GM21367 (cell line): ENCODE measurements around the gene FBXW10.
"Not testable (repeated sequence)": the region's sequence is repeated elsewhere in the genome, so short reads cannot be mapped to it uniquely, and the experiment has no call there.

Experiments
- ATAC-seq: cut with Tn5 transposase; IDR thresholded peaks from one replicate; pipeline ENCODE4 v1.9.1; 2021; ENCODE audit not compliant: unreplicated experiment

Gene FBXW10

DNA sequence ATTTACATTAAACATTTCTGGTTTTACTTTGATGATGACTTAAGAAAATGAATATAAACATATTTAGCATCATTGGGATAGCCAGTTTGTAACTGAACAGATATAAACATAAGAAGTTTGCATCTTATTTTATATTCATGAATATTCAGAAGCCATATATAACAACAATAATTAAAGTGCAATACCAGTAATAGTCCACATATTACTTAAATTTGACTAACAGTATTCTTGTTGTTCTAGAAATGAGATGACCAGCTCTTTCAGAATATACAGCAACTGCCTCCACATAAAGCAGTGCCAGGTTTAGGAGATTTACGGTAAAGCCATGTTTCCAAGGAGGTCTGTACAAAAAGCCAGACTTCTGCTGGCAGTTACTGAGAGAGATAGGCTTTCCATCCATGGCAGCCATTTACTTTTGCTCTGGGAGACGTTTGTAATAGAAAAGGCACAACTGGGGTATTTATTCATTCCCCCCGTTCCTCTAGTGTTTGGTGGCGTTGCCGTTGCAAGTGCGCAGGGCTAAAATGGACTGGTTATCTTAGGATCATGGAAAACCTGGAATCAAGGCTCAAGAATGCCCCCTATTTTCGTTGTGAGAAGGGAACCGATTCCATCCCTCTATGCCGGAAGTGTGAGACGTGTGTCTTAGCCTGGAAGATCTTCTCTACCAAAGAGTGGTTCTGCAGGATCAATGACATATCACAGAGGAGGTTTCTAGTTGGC, at the start of gene FBXW10:
Gene FBXW10, plus strand, starts transcription at position 356 of the 723 bp plus-strand sequence. Its CDS starts 191 bp downstream, at position 547.
- not testable (repeated sequence) for ATAC-seq

GRCh38 chr17:18695143-18695542, 48.7 kb upstream of the FBXW10 start:
- ATAC-seq = not testable (repeated sequence)

- ATAC-seq = not testable (repeated sequence)
These were observed 45.3 kb upstream of the FBXW10 start for GRCh38 chr17:18698473-18699103.

- ATAC-seq = not testable (repeated sequence)
These were observed 37.9 kb upstream of the FBXW10 start for GRCh38 chr17:18705955-18706354.

DNA sequence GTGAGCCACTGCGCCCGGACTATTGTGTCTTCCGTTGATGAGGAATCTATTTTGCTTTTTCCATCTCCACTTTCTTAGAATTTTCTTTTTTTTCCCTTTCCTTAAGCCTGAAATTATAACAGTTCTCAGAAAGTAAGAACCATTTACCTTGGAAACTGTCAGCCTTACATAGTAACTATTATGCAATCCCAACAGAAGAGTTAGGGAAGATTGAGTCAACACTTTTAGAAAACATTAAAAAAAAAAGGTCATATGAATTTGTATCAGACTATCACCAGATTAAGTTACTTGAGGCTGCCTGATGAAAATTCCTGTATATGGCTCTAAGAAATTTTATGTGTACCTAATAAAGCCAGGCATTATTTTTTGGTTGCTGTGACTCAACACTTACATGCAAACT, 35.6 kb upstream of the FBXW10 start:
- ATAC-seq = not testable (repeated sequence)

- not testable (repeated sequence) for ATAC-seq
These were observed 31.4 kb upstream of the FBXW10 start for GRCh38 chr17:18712354-18712999.

- ATAC-seq = not testable (repeated sequence)
These were observed 25.0 kb upstream of the FBXW10 start for GRCh38 chr17:18718643-18719427.

DNA sequence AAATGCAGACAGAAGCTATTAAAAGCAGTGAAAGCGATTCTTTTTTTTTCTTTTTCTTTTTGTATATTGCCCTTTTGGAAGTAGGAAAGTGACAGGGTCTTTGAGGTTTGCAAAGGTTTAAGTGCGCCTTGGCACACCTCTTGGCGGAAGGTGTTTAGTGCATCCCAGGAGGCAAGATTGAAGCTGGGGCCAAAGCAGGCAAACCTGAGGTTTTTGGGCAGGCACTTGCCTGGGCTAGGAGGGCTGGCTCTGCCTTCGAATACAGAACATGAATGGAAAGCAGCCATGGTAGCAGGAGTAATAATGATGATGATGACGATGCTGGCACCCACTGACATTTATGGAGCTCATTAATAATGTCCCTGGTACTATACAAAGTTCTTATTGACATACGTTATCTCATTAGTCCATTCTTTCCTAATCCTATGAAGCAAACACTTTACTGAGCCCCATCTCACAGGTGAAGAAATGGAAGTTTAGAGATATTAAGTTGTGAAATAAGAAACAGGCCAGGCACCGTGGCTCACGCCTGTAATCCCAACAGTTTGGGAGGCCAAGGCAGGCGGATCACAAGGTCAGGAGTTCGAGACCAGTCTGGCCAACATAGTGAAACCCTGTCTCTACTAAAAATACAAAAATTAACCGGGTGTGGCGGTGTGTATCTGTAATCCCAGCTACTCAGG, 24.3 kb upstream of the FBXW10 start:
- not testable (repeated sequence) for ATAC-seq

- ATAC-seq = not testable (repeated sequence)
These were observed 21.9 kb upstream of the FBXW10 start for GRCh38 chr17:18721775-18722547.

DNA sequence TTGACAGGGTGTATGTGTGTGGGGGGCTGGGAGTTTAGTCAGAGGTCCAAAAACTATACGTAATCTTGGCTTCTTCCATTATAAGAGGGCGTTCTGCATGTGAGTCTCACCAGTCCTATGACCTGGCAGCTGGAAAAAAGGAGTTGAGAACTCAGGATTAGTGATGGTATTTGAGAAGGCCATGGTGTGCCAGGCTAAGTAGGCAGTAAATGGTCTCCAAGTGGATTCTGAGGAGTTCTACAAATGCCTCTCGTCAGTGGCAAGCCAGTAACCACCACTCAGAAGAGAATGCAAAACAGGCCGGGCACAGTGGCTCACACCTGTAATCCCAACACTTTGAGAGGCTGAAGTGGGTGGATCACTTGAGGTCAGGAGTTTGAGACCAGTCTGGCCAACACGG, 21.2 kb upstream of the FBXW10 start:
- not testable (repeated sequence) for ATAC-seq

- not testable (repeated sequence) for ATAC-seq
These were observed 20.3 kb upstream of the FBXW10 start for GRCh38 chr17:18723509-18723908.

DNA sequence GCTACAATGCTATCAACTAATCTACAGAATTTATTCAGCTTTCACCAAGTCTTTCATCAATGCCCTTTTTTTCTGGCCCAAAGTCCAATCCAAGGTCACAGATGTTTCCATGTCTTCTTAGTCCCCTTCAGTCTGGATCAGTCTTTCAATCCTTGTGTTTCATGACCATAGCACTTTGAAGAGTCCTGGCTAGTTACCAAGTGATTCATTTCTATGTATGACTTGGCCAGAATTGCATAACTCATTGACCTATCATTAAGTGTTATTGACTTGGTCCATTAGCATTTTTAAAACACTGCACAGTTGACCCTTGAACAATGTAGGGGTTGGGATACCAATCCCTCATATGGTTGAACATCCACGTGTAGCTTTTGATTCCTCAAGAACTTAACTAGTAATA, 11.4 kb upstream of the FBXW10 start:
- ATAC-seq = not testable (repeated sequence)

DNA sequence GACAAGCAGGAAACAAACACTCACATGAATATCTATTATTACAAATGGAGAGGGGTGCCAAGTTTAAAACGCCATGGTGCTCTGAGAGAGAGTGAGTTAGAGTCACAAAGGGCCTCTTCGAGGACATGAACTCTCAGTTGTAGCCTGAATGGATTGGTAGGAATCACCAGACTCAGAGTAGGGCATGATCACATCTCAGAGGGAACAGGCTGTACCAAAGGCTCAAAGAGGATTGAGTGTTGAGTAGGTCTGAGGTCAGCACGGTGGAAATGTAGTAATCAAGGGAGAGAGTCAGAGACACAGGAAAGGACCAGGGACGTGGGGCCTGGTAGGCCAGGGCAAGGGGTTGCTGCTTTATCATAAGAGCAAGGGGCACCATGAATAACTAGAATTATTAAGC, 10.5 kb upstream of the FBXW10 start:
- ATAC-seq = not testable (repeated sequence)

DNA sequence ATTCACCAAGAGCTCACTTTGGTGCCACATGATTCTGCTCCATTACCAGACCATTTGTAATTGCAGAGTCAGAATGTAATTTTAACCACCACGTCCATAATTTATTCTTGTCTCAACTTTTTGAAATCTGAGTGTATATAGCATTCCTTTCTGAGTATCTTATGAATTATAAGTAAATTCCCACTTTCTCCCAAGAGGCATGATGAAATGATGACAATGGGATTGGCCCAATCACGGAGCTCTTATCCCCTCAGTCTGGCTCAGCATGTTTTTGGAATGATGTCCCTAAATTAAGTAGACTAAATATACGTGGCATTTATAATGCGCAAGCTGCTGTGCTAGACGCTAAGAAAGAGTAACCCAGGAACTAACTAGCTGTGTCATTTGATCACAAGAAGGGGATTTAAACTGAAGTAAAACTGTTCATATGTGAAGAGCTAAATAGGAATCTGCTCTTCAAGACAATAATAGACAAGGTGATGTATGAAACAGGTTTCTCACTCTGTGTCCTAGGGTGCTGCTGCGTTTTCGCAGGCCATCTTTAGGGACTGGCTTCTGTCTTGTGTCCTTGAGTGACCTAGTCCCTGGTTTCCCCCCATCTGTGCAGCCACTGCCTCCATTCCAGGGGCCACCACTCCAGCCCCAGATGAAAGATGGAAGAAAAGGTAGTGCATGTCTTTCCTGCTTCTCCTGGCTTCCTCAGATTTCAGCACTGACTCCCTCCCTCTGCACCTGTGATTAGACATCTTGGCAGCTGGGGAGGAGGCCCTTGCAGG, 4.0 kb upstream of the FBXW10 start:
- ATAC-seq = not testable (repeated sequence)

DNA sequence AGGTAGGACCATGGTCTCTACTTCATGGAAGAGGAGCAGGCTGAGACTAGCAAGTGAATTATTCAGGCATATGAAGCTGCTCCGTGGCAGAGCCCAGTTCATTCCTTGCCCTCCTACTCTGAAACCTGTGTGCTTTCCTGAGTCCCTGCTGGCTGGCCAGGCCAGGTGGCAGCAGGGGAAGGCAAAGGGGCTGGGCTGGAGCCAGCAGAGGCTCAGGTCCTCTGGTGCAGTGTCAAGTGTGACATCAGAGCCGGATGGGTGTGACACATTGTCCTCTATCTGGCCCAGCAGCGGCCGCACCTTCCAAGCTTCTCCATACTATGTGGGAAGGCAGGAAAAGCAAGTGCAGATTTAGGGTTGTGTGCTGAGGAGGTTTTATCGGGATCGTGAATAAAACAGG, 2.6 kb upstream of the FBXW10 start:
- not testable (repeated sequence) for ATAC-seq

GRCh38 chr17:18744726-18745125, 872 bp downstream of the FBXW10 start:
- ATAC-seq = not testable (repeated sequence)

DNA sequence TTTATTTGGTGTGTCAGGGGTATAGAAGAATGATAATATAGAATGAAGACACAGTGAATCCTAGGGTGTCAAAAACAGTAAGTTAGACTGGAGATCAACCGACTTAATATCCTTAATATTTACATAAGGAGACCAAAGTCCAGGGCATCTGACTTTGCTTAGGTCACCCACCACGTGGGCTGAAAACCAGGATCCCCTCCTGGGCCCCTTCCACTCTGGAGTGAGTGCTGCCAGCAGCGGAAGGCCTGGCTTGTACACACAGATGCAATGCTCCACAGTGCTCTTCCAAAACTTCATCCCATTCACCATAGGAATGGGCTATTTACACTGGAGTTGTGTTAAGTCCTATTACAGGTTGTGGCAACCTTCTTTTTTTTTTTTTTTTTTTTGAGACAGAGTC, 2.7 kb downstream of the FBXW10 start:
- not testable (repeated sequence) for ATAC-seq

DNA sequence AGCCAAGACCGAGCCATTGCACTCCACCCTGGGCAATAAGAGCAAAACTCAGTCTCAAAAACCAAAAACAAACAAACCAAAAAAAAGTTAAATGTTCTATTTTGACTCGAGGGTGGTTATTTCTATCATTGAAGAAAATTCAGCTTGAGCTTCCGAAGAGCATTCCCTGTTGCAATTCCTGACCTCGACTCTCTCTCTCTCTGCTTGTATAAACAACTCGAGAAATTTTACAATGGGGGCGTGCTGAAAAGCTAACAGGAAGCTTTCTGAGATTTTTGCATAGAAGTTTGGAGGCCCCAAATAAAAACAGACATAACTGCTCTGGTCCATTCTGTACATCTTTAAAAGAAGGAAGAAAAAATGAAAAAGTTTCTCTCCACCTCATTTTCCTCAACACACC, 3.6 kb downstream of the FBXW10 start:
- not testable (repeated sequence) for ATAC-seq

DNA sequence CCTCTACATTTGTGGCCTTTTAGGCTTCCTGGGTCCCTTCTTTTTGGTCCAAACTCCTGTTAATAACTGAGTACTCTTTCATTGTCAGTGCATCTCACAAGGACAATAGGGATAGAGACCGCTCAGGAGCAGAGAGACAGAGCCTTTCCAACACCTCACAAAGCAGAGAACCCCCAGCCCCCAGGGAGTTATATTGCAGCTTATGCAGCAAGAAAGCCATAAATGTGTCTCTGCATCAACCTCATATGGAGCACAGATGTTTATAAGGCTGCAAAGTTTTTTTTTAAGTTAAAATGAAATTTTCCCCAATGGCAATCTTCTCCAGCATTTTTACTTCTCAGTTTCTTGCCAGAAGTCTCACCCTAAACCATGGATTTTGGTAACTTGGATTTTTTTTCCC, 6.4 kb downstream of the FBXW10 start:
- ATAC-seq = not testable (repeated sequence)
